HG03558 (cell line): ENCODE measurements around the gene SOX13.

Source experiments
- ATAC-seq: cut with Tn5 transposase; IDR thresholded peaks from one replicate; pipeline ENCODE4 v1.9.1; 2021; ENCODE audit warnings: moderate number of reproducible peaks; ENCODE audit not compliant: unreplicated experiment; ENCODE audit errors: extremely low read depth

Gene SOX13

DNA sequence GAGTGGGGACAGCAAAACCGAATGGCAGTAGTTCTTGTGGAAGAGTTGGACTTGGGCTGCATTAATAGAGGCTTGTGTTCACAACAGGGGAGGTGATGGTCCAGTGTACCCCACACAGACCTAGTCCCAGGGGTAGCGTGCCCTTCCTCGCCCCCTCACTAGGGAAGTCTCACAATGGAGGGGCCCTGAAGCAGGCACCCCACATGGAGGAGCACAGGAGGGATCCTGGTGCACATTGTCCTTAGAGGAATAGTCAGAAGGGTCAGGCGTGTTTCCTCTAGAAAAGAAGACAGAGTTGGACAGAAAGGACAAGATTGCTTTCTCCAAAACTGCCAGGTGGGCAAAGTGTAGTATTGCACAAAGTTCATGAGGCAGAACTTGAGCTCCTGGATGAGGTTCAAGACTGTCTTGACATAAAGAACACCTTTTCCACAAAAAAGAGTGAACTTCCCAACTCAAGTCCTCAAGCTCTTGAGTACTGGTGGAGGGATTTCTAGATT lies 55.6 kb downstream of the SOX13 start:
- ATAC-seq: no peak

DNA sequence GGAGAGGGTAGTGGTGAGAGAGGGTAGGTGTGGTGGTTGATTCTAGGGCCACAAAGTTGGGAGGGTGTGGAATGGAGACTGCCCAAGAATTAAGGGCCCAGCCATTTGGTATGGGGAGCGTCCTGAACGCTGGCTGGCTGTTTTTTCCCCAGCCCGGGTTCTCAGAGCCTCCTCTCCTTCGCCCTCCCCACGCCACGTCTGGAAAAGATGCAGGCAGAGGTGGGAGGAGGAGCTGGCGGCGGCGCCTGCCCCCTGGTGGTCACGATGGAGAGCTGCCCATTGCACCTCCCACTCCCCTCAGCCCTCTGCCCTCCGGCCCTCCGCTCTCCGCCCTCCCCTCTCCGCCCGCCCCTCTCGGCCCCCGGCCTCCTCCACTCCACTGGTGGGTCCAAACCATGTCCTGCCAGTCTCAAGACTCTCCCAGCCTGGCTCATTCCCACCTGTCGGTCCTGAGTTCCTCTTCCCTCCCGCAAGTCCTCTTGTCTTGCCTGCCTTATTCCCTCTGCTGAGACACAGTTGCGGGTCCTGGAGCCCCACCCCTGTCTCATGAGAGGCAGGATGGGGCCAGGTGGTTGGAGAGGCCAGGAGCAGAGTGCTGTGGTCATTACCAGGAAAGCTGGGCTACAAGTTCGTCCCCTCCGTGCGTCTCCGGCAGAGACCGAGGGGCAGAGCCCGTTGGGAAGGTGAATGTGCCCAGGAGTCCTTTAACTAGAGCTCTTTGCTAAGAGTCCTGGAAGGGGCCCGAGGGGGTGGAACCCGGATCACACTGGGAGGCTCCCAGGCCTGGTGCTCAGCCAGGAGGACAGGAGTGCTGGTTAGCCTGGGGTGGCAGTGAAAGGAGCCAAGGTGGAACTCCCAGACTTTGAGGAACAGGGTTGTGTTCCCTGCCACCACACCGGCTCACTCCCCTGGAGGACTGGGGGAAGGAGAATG lies 56.3 kb downstream of the SOX13 start:
- no peak for ATAC-seq

DNA sequence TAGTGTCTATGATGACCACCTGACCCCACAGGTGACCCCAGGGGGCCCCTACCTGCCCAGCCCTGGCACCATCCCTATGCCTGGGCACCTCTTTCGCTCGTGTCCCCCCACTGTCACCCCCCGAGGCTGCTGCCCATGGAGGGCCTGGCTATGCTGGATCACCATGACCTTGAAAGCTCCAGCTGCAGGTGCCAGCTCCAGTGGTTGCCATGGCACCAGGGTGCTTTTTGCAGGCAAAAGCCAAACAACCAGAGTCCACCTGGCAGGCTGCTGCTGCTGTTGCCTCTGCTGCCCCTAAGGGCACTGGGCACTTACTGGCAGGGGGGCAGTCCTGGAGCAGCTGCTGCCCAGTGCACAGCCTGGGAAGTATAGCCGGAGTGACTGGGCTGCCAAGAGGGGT lies 57.3 kb downstream of the SOX13 start:
- ATAC-seq: no peak

DNA sequence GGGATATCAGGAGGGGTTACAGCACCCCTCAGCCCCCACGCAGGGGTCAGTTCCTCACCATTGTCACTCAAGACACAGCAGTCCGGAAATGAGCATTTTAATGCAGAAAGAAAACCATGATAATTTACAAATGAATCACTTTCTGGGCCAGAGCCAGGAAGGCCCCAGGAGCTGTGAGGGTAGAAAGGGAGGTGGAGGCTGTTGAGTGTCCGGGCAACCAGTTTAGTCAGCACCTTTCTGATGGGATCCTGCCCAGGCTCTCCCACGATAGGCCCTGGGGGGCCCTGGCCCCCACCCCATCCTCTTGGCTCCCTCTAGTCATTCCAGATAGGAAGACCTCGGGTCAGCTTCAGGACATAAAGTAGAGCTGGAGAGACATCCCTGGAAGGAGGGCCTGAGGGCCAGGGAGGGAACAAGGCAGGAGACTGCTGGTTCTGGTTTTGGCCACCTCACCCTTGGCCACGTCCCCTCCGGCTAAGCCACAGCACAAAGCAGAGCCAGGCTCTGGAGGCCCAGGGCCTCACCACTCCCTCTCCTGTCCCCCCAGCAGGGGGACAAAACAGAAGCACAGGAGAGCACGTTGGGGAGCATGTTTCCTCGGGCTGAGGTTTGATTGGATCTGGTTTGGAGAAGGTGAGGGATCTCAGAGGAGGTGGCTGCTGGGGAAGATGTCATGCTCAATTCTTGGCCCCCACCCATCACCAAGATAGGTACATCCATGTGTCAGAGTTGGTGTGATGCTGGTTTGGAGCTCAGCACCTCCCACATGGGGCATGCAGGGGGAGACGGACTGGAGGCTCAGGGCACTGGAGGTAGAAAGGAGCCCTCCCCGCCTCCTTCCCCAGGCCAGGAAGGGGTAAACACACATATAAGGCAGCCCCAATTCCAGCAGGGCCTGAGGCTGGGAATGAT lies 58.3 kb downstream of the SOX13 start:
- no peak for ATAC-seq

DNA sequence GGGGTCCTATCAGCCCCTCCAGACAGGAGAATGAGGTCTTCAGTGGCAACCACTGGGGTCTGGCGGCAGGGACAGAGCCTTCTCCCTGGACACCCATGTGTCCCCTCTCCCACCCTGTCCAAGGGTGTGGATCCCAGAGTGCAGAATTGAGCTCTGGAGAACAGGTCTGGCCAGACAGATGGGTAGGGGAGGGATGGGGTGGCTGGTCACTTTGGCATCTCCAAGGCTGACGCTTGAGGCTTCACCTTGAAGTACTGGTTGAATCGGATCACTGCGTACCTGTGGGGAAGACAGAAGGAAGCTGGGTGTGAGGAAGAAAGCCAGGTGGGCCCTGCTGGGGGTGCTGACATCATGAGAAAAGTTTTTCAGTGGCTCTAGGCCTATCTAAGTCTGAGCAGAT lies 59.1 kb downstream of the SOX13 start:
- no peak for ATAC-seq

DNA sequence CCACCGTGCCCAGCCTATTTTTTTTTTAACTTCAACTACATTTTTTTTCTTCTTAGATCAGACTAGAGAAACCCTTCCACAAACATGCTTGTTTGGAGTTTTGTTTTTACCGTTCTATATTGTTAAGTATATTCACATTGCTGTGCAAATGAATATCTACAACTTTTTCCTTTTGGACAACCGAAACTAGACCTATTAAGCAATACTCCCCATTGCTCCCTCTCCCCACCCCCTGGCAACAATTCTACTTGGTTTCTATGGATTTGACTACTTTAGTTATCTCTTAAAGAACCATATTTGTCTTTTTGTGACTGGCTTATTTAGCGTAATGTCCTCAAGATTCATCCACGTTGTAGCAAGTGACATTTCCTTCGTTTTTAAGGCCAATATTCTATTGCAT lies 59.8 kb downstream of the SOX13 start:
- no peak for ATAC-seq

DNA sequence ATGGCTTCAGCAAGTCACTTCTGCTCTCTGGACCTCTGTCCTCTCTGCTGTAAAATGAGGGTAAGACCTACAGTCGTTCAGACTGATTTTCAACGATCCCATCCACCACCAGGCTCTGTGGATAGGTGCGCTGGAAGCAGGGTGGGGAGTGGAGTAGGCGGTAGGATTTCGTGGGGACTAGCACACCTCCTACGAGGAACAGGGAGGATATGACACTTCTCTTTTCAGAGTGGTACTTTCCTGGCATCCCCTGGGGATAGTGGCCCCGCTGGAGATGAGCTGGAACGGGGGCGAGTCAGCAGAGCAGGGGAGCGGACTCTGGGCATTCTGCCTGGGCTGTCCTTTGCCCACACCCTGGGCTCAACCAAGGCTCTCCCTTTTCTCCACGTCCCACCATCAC lies 61.2 kb downstream of the SOX13 start:
- ATAC-seq: no peak

DNA sequence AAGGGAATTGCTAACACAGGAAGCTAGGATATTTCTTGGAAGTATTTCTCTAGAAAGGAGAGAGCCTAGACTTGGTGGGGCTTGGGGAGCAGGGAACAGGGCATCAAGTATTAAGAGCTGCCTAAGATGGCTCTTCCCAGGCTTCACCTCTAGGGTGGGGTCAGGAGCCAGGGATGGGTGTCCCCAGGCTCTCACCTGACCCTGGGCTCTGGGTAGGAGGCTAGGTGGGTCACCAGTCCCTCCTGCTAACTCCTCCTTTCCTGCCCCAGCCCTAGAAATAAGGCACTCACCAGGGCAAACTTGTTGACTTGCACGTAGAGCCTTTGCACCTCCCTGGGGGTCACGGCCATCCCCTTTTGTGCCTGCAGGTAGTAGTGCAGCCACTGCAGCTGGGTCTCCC lies 63.9 kb downstream of the SOX13 start:
- ATAC-seq: no peak

DNA sequence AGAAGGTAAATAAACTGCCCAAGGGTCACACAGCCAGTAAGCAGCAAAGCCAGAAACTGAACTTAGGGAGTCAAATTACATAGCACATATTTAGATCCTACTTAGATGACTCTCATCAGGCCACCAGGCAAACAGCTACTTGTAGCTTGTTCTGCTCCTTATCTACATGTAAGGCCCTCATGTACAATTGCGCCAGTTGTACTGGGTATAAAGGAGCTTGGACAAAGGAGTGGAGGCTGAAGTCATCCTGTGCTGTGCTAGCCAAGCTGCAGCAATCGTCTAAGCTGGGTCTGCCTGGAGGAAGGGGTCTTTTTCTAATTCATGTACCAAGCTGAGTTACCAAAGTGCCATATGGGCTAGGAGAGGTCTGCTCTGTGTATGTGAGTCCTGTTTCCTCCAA lies 66.2 kb downstream of the SOX13 start:
- no peak for ATAC-seq

DNA sequence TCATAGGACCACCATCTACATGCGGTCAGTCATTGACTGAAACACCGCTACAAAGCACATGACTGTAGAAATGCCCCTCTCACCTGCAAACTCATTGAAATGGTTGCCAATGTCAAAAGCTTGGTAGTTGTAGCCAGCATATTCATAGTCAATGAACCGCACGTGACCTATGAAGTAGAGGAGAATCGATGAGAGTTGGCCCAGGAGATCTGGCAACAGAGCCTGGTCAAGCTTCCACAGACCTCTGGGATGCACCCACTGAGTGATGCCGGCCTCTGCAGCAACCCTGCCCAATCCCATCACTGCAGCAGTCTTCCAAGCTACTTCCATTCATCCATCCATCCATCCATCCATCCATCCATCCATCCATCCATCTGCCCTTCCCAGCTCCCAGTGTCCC lies 67.0 kb downstream of the SOX13 start:
- no peak for ATAC-seq

DNA sequence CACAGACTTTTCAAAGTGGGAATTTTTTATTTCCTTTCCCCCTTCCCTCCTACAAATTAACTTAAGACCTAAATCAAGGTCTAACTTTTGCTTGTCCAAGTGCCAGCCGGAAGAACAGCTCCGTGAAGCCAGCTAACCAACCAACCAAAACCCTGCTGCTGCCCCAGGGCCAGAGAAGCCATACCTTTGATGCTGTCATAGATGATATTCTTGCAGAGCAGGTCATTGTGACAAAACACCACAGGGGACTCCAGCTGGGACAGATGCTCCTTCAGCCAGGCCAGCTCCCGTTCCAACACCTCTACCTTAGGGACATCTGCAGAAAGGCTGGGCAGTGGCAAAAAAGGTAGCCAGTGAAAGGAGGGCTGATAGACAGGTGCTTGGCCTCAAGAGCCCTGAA lies 68.2 kb downstream of the SOX13 start:
- ATAC-seq: no peak

DNA sequence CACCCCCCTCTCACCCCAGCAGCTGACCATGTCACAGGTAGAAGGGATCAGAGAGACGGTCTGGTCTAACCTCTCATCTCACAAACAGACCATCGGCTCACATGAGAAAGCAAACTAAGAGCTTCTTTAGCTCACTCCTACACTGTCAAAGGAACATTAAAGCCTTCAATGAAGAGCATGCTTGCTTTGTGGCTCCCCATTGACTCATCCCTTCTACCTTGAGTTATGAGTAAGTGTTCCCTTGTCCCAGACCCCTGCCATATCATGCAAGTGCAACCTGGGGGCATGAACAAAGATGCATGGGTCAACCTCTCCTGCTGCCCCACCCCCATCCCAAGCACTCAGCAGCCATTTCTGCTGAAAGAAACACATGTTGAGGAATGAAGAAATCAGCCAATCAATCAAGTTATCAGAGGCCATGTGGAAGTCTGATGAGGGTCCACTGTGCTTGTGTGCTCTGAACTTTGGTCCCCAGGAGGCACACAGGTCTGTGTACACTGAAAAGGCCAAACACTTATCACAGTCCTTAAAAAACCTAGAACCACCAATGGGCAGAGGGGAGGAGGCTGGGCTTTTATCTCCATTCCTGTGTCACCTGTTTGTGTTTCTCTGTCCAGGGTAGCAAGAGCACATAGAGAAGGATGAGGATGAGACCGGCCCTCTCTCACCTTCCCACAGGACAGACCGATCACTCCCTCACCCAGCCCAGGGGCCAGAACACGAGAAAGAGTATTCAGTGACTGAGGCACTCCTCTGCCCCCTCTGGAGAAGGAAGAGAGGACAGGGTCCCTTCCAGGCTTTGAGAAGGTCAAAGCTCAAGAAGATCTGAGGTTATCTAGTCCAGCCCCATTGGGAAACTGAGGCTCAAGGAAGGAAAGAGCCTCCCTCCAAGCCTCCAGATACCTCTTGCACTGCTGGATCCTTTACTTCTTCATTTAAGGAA lies 69.4 kb downstream of the SOX13 start:
- ATAC-seq: no peak

DNA sequence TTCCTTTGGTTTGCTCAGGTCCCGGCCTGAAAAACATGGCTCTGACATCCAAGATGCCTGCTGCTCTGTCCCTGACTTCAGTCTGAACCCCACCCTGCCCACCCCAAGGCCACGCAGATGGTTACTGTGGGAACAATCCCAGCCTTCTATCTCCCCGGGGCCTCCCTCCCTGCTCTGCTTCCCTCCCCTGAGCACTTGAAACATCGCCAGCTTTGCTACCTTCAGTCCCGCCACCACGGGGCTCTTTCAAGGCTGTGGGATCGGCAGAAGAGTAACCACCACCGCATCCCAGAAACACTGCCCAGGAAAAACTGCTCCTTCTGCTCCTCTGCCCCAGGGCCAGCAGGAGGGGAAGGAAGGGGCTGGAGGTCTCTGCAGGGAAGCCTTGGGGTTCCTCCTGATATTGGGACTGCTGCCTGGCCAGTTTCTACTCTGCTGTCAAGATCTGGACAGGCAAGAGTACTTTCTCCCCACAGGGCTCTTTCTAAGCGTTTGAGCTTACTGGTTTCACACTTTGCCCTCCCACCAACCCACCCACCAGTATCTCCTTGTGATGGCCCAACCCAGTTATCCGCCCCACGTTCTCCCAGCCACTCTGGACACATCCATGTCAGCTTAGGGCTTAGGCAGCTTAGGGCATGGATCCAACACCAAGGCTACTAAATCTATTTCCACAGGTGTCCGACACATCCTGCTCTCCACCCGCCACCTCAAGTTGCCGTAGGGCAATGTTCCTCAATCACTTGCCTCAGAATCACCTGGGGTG lies 70.5 kb downstream of the SOX13 start:
- no peak for ATAC-seq

DNA sequence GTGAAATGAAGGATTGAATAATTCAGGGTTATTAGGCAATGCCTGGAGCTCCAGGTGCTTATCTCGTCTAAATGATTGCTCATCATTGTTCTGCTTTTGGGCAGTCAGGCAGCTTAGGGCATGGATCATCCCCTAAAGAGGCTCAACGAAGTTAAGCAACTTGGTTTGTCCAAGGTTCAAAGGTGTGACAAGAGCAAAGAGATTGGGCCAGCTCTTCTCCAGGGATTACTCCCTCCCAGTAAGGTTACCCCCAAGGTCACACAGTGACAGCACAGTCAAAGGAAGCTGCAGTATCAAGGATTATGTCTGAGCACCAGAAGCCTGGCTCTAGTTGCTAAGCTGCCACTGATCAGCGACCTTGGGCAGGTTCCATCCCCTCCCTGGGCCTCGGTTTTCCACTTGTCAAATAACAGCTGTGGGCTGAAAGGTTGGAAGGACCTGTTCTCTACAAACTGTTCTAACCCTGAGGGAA lies 72.2 kb downstream of the SOX13 start:
- no peak for ATAC-seq

DNA sequence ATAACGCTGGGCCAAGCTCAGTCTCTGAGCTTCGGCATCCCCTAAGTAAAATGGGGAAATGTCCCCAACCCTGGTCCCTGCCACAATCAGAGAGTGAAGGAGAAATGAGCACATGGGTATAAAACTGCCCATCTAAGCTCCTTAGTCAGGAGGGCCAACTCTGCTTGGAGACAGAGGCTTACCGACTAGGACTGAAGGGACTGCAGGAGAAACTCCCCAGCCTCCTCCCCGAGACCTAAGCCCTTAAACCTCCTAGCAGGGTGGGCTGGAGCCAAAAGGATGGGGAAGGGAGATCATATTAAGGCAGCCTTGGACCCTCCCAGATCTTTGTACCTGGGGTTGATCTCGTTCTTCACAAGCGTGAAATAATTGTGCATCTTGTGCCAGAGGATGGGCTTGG lies 73.4 kb downstream of the SOX13 start:
- ATAC-seq: no peak

DNA sequence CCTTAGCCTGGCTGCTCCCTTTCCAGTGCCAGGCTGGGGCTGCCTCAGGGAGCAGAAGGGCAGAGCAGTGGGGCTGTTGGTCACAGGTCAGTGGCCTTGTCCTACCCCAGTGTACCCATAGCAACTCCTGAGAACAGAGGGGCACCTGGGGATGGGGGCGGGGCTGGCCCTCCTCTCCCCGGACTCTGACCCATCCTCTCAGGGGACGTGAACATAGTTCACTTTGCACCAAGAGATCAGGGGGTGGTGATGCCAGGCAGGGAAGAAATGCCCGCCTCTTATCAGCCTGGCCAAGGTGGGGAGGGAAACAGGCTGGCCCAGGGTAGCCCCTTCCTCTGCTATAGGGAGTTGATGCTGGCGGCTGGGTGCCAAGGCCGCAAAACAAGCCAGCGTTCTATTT lies 74.0 kb downstream of the SOX13 start:
- ATAC-seq: no peak

DNA sequence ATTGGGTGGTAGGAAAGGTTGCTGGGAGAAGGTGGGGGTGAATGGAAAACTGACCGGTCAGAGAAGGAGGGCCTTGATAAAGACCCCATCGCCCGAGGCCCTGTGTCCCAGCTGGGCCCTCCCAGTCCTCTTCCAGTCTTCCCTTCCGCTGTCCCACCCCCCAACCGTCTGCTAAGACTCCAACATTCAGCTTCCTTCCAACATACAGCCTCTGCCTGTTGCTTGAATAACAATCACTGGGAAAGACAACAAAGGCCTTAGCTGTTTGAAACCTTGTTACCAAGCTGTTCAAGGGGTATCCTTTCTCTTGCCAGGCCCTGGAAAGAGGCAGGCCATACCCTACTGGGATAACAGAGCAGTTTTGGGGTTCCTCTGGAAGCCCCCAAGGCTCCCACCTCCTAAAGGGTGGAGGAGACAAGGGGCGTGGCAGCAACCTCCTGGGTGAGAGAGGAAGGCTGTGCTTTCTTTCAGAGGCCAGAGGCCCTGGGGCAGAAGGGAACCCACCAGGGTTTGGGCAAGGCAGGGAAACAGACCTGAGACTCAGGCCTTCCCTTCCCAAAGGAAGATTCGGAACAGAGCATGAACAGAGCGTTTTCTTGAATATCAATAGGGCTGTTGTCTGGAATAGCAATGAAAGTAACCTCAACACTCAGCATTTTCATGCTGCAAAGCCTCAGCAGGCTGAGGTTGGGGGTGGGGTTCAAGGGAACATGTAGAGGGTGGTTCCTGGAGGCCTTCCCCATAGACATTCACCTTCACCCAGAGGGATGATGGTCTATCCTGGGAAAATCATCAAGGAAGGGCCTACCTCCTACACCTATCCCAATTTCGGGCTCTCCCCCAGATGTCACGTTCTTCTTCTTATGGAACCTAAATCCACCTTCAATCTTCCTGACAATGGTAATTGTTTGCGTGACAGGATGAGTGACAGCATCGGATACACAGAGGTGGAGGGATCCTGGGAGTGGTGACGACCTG lies 74.8 kb downstream of the SOX13 start:
- ATAC-seq: no peak

DNA sequence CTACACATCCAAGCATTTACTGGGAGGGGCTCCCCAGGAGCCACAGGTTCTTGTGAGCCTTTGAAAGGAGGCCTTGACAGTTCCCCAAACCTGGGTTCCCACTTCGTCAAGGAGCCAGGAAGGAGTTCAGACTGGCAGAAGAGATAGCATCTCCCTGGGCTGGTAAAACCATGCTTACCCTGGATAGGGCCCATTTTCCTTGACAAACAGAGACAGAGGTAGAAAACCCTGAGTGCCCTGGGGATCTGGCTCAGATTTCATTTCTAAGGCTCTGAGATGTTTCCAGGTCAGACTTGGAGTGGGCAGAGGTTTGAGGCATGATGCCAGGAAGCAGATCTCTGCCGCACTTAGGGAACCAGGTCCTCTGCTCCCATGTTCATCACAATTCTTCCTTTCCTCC lies 76.2 kb downstream of the SOX13 start:
- no peak for ATAC-seq
